ENCODE results near the gene LARP1.
"Not testable (repeated sequence)": the region's sequence is repeated elsewhere in the genome, so short reads cannot be mapped to it uniquely, and the experiment has no call there.

The LARP1 gene

GRCh38 chr5:154831451-154831850 lies 76.3 kb downstream of the LARP1 start:
- no peak for DNase-seq

- not testable (repeated sequence) for DNase-seq
Observed at GRCh38 chr5:154832804-154833203, 77.6 kb downstream of the LARP1 start.

GRCh38 chr5:154834053-154834452 lies 78.9 kb downstream of the LARP1 start:
- no peak for DNase-seq

- DNase-seq, result not testable (repeated sequence)
Observed at GRCh38 chr5:154835701-154836052, 80.5 kb downstream of the LARP1 start.

- no peak for DNase-seq
Observed at GRCh38 chr5:154836225-154836624, 81.0 kb downstream of the LARP1 start.

GRCh38 chr5:154837009-154837901 lies 82.1 kb downstream of the LARP1 start:
- no peak for DNase-seq

GRCh38 chr5:154840435-154841272 lies 85.5 kb downstream of the LARP1 start:
- no peak for DNase-seq

GRCh38 chr5:154841273-154841661 lies 86.1 kb downstream of the LARP1 start:
- no peak for DNase-seq

GRCh38 chr5:154842689-154843530 lies 87.7 kb downstream of the LARP1 start:
- no peak for DNase-seq

- no peak for DNase-seq
Observed at GRCh38 chr5:154844809-154845208, 89.6 kb downstream of the LARP1 start.

GRCh38 chr5:154849264-154849785 lies 94.1 kb downstream of the LARP1 start:
- no peak for DNase-seq

GRCh38 chr5:154849791-154850201 lies 94.6 kb downstream of the LARP1 start:
- DNase-seq, result no peak

- DNase-seq, result no peak
Observed at GRCh38 chr5:154850255-154851062, 95.3 kb downstream of the LARP1 start, which contains the start of gene FAXDC2. Gene FAXDC2 (minus strand): TSS chr5:154850603. CDS start chr5:154838178, 12,425 bp downstream.

- no peak for DNase-seq
Observed at GRCh38 chr5:154851351-154851750, 96.2 kb downstream of the LARP1 start.

- DNase-seq, result peak; percentile 69 to 89 (median 82)
Observed at GRCh38 chr5:154857530-154858296, 102.5 kb downstream of the LARP1 start.

- peak; percentile 92 to 97 (median 95) for DNase-seq
Observed at GRCh38 chr5:154858297-154858971, 103.3 kb downstream of the LARP1 start, which contains the start of gene CNOT8. Gene CNOT8 (plus strand): TSS chr5:154858627. CDS start chr5:154863279, 4,652 bp downstream.

GRCh38 chr5:154858972-154859871 lies 104.0 kb downstream of the LARP1 start:
- no peak for DNase-seq

- no peak for DNase-seq
Observed at GRCh38 chr5:154860123-154860522, 104.9 kb downstream of the LARP1 start.

GRCh38 chr5:154860765-154861164 lies 105.6 kb downstream of the LARP1 start:
- no peak for DNase-seq

Data from activated naive CD4-positive, alpha-beta T cell (primary cell).